ENCODE measurements around the gene ECI2. TPM values are rescaled to one million over a fixed set of nuclear protein-coding genes. Genes with fewer than 3 reads are reported as not detected.

Gene ECI2
- total and polyA plus RNA-seq, 10 of the 15 experiments (the other 5 are each of a cell fraction or from before 2014, with no cell fraction given), result 38.7 to 129 (median 60.1) TPM

DNA sequence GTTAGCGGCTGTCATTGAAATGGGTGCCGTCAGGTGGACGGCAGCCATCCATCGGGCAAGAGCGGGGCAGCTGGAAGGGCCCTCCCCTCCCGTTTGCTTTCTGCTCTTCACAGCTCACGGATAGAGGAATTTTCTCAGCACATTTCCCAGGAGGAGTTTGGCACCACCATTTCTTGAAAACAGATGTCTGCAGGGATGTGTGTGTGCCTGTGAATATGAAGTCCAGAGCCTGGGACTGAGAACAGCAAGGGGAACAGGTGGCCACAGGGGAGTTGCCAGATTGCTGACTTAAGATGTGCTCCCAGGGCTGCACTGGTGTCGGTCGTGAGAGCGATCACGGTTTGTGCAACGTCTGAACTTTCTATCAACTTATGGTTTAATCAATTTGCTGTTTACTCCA, 22.1 kb upstream of the ECI2 start:
- WGBS (ENCODE audit: insufficient coverage, insufficient replicate concordance, low lambda C conversion rate, missing lambda C conversion rate), result 55% methylated on average over 12 of the region's 12 CpGs
- intact Hi-C loops (cut with micrococcal nuclease; ENCODE audit: unreplicated experiment), result loop anchor here (5.0 kb wide), 1 partner anchor 90 kb away; no protein-coding TSS in a partner anchor
- Histone ChIP-seq H3K9me3 (replicated peaks; ENCODE audit: control insufficient read depth, insufficient read depth, low read length) (no peaks in the 10 kb centered on the region), H4K20me1 (ENCODE audit: control insufficient read depth, insufficient read depth) (no peaks in the 10 kb centered on the region), H3K4me2 (ENCODE audit: control insufficient read depth, insufficient read depth) (no peak overlapping the region), H3K9ac (ENCODE audit: control insufficient read depth, insufficient read depth, low read length) (no peak overlapping the region), H3K4me1 (ENCODE audit: control insufficient read depth, insufficient read depth, low read length) (no peaks in the 10 kb centered on the region), H3K79me2 (ENCODE audit: control insufficient read depth, insufficient read depth, low read length) (no peaks in the 10 kb centered on the region), H2AFZ (ENCODE audit: control insufficient read depth, low read depth, low read length) (no peak overlapping the region), H3K4me3 (no peak overlapping the region), H3K36me3 (ENCODE audit: control insufficient read depth in 2 of 2, insufficient read depth in 2 of 2, low read length in 1 of 2) (no peaks in the 10 kb centered on the region), H3K27ac (ENCODE audit: control insufficient read depth, insufficient read depth) (no peak overlapping the region), H3K27me3 (replicated peaks in 1 of 2; ENCODE audit: control insufficient read depth in 2 of 2, insufficient read depth in 2 of 2, low read length in 1 of 2) (no peaks in the 10 kb centered on the region; a peak in 1 of 4 replicates)
- RAD21 ChIA-PET (ENCODE audit: unreplicated experiment), result interaction anchor here (1.0 to 3.5 kb wide), 2 partner anchors 25 to 136 kb away, joined by 4 to 15 read pairs; a partner anchor contains a TSS
- no peak for TF ChIP-seq FOS (IDR thresholded peaks at IDR 0.05; ENCODE audit: borderline replicate concordance, extremely low read depth, insufficient read length)
- TF ChIP-seq SRF (IDR thresholded peaks at IDR 0.05; ENCODE audit: low read depth in 2 of 2, low read length in 2 of 2), result no peak
- TF ChIP-seq NR2F1 (conservative IDR thresholded peaks at IDR 0.05), result no peak
- TF ChIP-seq TARDBP (IDR thresholded peaks at IDR 0.05; ENCODE audit: borderline replicate concordance), result no peak
- TF ChIP-seq CHD1 (IDR thresholded peaks at IDR 0.05; ENCODE audit: low read depth, low read length), result no peak
- TF ChIP-seq CHD4 (IDR thresholded peaks at IDR 0.05), result no peak
- TF ChIP-seq, protein P1, sequence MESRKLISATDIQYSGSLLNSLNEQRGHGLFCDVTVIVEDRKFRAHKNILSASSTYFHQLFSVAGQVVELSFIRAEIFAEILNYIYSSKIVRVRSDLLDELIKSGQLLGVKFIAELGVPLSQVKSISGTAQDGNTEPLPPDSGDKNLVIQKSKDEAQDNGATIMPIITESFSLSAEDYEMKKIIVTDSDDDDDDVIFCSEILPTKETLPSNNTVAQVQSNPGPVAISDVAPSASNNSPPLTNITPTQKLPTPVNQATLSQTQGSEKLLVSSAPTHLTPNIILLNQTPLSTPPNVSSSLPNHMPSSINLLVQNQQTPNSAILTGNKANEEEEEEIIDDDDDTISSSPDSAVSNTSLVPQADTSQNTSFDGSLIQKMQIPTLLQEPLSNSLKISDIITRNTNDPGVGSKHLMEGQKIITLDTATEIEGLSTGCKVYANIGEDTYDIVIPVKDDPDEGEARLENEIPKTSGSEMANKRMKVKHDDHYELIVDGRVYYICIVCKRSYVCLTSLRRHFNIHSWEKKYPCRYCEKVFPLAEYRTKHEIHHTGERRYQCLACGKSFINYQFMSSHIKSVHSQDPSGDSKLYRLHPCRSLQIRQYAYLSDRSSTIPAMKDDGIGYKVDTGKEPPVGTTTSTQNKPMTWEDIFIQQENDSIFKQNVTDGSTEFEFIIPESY (IDR thresholded peaks at IDR 0.05), result no peak
- no peak for TF ChIP-seq JUND (IDR thresholded peaks at IDR 0.05; ENCODE audit: low read depth, low read length)
- TF ChIP-seq, protein P2, sequence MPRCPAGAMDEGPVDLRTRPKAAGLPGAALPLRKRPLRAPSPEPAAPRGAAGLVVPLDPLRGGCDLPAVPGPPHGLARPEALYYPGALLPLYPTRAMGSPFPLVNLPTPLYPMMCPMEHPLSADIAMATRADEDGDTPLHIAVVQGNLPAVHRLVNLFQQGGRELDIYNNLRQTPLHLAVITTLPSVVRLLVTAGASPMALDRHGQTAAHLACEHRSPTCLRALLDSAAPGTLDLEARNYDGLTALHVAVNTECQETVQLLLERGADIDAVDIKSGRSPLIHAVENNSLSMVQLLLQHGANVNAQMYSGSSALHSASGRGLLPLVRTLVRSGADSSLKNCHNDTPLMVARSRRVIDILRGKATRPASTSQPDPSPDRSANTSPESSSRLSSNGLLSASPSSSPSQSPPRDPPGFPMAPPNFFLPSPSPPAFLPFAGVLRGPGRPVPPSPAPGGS (IDR thresholded peaks at IDR 0.05; ENCODE audit: borderline replicate concordance, insufficient read depth, low read depth, low read length, poor library complexity, severe bottlenecking), result no peak
- POLR2A ChIA-PET, result no interaction called here
- DNase-seq (ENCODE audit: low read depth, low spot score) (no peak), ATAC-seq (no peak), FAIRE-seq (no peak)
- no TSS peak for BruUV-seq (replicated peaks)
- in situ Hi-C loops (cut with MboI), result loop anchor here (5.0 kb wide), 1 partner anchor 410 kb away; no protein-coding TSS in a partner anchor
- CTCF ChIA-PET, result no interaction called here
- SMC1A ChIA-PET (ENCODE audit: uncharacterized antibody, unreplicated experiment), result interaction anchor here (1.5 kb wide), 1 partner anchor 102 kb away, joined by 4 read pairs; no protein-coding TSS in a partner anchor
